H1 (cell line): Measurements from ENCODE around the gene ARMC9. TPM values are rescaled to one million over a fixed set of nuclear protein-coding genes. Genes with fewer than 3 reads are reported as not detected.

Experiments
- CTCF ChIA-PET: fragments of 300-600 bp; sonication (Branson Sonifier 250); formaldehyde crosslinking; loops from one replicate; lab custom pipeline; 2021; ENCODE audit not compliant: partially characterized antibody; lab: Charles Lee
- POLR2A ChIA-PET: fragments of 300-600 bp; sonication (Branson Sonifier 250); formaldehyde crosslinking; loops from one replicate; lab custom pipeline; 2021; ENCODE audit warnings: inconsistent platforms; ENCODE audit not compliant: partially characterized antibody; lab: Charles Lee
- DNase-seq, 2 experiments: peaks; one replicate each; pipeline versions ENCODE4 v3.0.0 to v3.0.0-alpha.2; 2010 to 2022; ENCODE audit warnings: low spot score in 2 of 2, low read depth in 1 of 2, mixed read lengths in 1 of 2
- FAIRE-seq: peaks from 2 replicates; lab custom pipeline; 2011; peaks lifted over from hg19 to GRCh38; lab: Jason Lieb, UNC
- H2AFZ ChIP-seq: 2 replicates; pipeline ENCODE4 v1.8.1; 2012; ENCODE audit warnings: low read length, inconsistent platforms
- H2AK5ac ChIP-seq: 2 replicates; pipeline ENCODE4 v1.6.1; 2013; ENCODE audit warnings: low read depth, low read length
- H2BK120ac ChIP-seq: replicated peaks from 2 replicates; pipeline ENCODE3; 2013; ENCODE audit warnings: low read depth, low read length, inconsistent platforms
- H2BK12ac ChIP-seq: 2 replicates; pipeline ENCODE4 v1.6.1; 2013; ENCODE audit warnings: low read depth, low read length
- H2BK15ac ChIP-seq: 2 replicates; pipeline ENCODE4 v1.6.1; 2013; ENCODE audit warnings: low read length
- H2BK20ac ChIP-seq: 2 replicates; pipeline ENCODE4 v1.6.1; 2013; ENCODE audit warnings: low read length
- H2BK5ac ChIP-seq: 2 replicates; pipeline ENCODE4 v1.6.1; 2013; ENCODE audit warnings: low read depth, low read length
- H3K14ac ChIP-seq: 2 replicates; pipeline ENCODE4 v1.6.1; 2013; ENCODE audit warnings: inconsistent platforms; ENCODE audit not compliant: insufficient read length
- H3K18ac ChIP-seq: 2 replicates; pipeline ENCODE4 v1.6.1; 2013; ENCODE audit warnings: low read length; ENCODE audit errors: extremely low read depth
- H3K23ac ChIP-seq: 2 replicates; pipeline ENCODE4 v1.6.1; 2013; ENCODE audit warnings: inconsistent platforms; ENCODE audit not compliant: insufficient read length
- H3K23me2 ChIP-seq: 2 replicates; pipeline ENCODE4 v1.6.1; 2013; ENCODE audit warnings: low read depth, low read length
- H3K27ac ChIP-seq: 2 replicates; pipeline ENCODE4 v1.6.1; 2011; ENCODE audit warnings: low read depth, low read length, inconsistent platforms
- H3K27me3 ChIP-seq, 4 experiments: replicated peaks in 1 of 4; 1 replicate in 1 of 4; 2 replicates in 3 of 4; pipeline versions ENCODE4 v1.6.1 to v1.8.1; 2011 to 2013; ENCODE audit warnings: low read length in 3 of 4, mild to moderate bottlenecking in 3 of 4, inconsistent platforms in 2 of 4, mixed read lengths in 2 of 4, moderate library complexity in 1 of 4; ENCODE audit not compliant: control insufficient read depth in 3 of 4, insufficient read depth in 3 of 4; ENCODE audit errors: extremely low read depth in 1 of 4
- H3K36me3 ChIP-seq, 4 experiments: 2 replicates each; pipeline versions ENCODE4 v1.6.1 to v1.8.1; 2011 to 2013; ENCODE audit warnings: mild to moderate bottlenecking in 4 of 4, low read length in 3 of 4, moderate library complexity in 2 of 4, control low read depth in 1 of 4, inconsistent platforms in 1 of 4; ENCODE audit not compliant: insufficient read depth in 4 of 4, control insufficient read depth in 2 of 4
- H3K4ac ChIP-seq: replicated peaks from 2 replicates; pipeline ENCODE3; 2013; ENCODE audit warnings: low read length, low read depth, mixed read lengths, inconsistent platforms; ENCODE audit not compliant: insufficient read length
- H3K4me1 ChIP-seq, 4 experiments: replicated peaks in 1 of 4; 1 replicate in 1 of 4; 2 replicates in 3 of 4; pipeline versions ENCODE4 v1.6.1 to v1.8.1; 2011 to 2013; ENCODE audit warnings: low read length in 3 of 4, inconsistent platforms in 2 of 4, mixed read lengths in 1 of 4; ENCODE audit not compliant: insufficient read depth in 4 of 4, control insufficient read depth in 3 of 4
- H3K4me2 ChIP-seq, 2 experiments: 2 replicates each; pipeline versions ENCODE4 v1.6.1 to v1.8.1; 2011 to 2013; ENCODE audit warnings: low read depth in 2 of 2, low read length in 2 of 2, control low read depth in 1 of 2, inconsistent platforms in 1 of 2, mild to moderate bottlenecking in 1 of 2; ENCODE audit not compliant: insufficient read depth in 1 of 2
- H3K4me3 ChIP-seq, 4 experiments: fragments of 200-600, 300-600 bp in 1 of 4; sonication (generic), shearing (Covaris generic), sonication (Bioruptor Twin) in 1 of 4; 2 replicates each; pipeline versions ENCODE4 v1.5.1 to v1.8.1; 2011 to 2016; ENCODE audit warnings: low read length in 4 of 4, low read depth in 3 of 4, control low read depth in 2 of 4, inconsistent platforms in 2 of 4, mild to moderate bottlenecking in 2 of 4, mixed read lengths in 1 of 4, moderate library complexity in 1 of 4; ENCODE audit not compliant: insufficient read depth in 2 of 4; ENCODE audit errors: extremely low read depth in 1 of 4
- H3K56ac ChIP-seq: replicated peaks from 2 replicates; pipeline ENCODE3; 2013; ENCODE audit warnings: low read depth, mild to moderate bottlenecking, mixed read lengths, low read length, inconsistent platforms; ENCODE audit not compliant: insufficient read length
- H3K79me1 ChIP-seq: 2 replicates; pipeline ENCODE4 v1.6.1; 2013; ENCODE audit warnings: low read depth, low read length, control low read depth
- H3K79me2 ChIP-seq, 2 experiments: 2 replicates each; pipeline versions ENCODE4 v1.6.1 to v1.8.1; 2012 to 2013; ENCODE audit warnings: low read length in 2 of 2, mild to moderate bottlenecking in 2 of 2, inconsistent platforms in 1 of 2; ENCODE audit not compliant: insufficient read depth in 2 of 2, control insufficient read depth in 1 of 2
- H3K9ac ChIP-seq, 4 experiments: replicated peaks in 1 of 4; 1 replicate in 1 of 4; 2 replicates in 3 of 4; pipeline versions ENCODE4 v1.6.1 to v1.8.1; 2011 to 2013; ENCODE audit warnings: low read depth in 3 of 4, low read length in 3 of 4, control low read depth in 2 of 4, mild to moderate bottlenecking in 2 of 4, moderate library complexity in 2 of 4, inconsistent platforms in 1 of 4; ENCODE audit errors: extremely low read depth in 1 of 4
- H3K9me3 ChIP-seq, 2 experiments: 2 replicates each; pipeline versions ENCODE4 v1.6.1 to v1.8.1; 2012 to 2013; ENCODE audit warnings: mild to moderate bottlenecking in 2 of 2, moderate library complexity in 2 of 2, control low read depth in 1 of 2, inconsistent platforms in 1 of 2, low read depth in 1 of 2, low read length in 1 of 2, mixed read lengths in 1 of 2; ENCODE audit not compliant: insufficient read depth in 2 of 2
- H4K20me1 ChIP-seq, 2 experiments: replicated peaks in 1 of 2; 2 replicates each; pipeline versions ENCODE3 to v1.8.1; 2011 to 2013; ENCODE audit warnings: inconsistent platforms in 2 of 2, low read length in 2 of 2, mild to moderate bottlenecking in 1 of 2; ENCODE audit not compliant: insufficient read depth in 2 of 2, control insufficient read depth in 1 of 2
- H4K5ac ChIP-seq: 2 replicates; pipeline ENCODE4 v1.6.1; 2013; ENCODE audit warnings: low read length, low read depth, mixed read lengths, inconsistent platforms; ENCODE audit not compliant: insufficient read length
- H4K8ac ChIP-seq: 2 replicates; pipeline ENCODE4 v1.8.0; 2013; ENCODE audit warnings: mild to moderate bottlenecking, moderate library complexity, low read length, inconsistent platforms; ENCODE audit not compliant: insufficient read depth; ENCODE audit errors: extremely low read depth
- H4K91ac ChIP-seq: replicated peaks from 2 replicates; pipeline ENCODE3; 2013; ENCODE audit warnings: low read length, mixed read lengths, inconsistent platforms; ENCODE audit not compliant: insufficient read length
- HDAC2 ChIP-seq, 2 experiments: fragments of 300-600 bp in 1 of 2; sonication (generic) in 1 of 2; IDR thresholded peaks; 2 replicates each; pipeline ENCODE4 v1.6.1; 2011 to 2012; ENCODE audit warnings: low read depth in 2 of 2, low read length in 2 of 2, mild to moderate bottlenecking in 2 of 2, moderate library complexity in 2 of 2, borderline replicate concordance in 1 of 2, inconsistent platforms in 1 of 2
- RAD21 ChIP-seq, 2 experiments: IDR thresholded peaks in 1 of 2; conservative IDR thresholded peaks in 1 of 2; 2 replicates each; pipeline ENCODE4 v1.6.1; 2011; ENCODE audit warnings: low read depth in 2 of 2, low read length in 2 of 2, improper control_type of control experiment in 1 of 2, inconsistent platforms in 1 of 2, mild to moderate bottlenecking in 1 of 2, moderate library complexity in 1 of 2
- SP2 ChIP-seq: IDR thresholded peaks from 2 replicates; pipeline ENCODE4 v1.6.1; 2012; ENCODE audit warnings: mild to moderate bottlenecking, low read length, inconsistent platforms
- WGBS, 2 experiments: shearing (Covaris generic) in 1 of 2; methylation state at CpG; one replicate each; pipeline versions ENCODE4 v1.1.6 to v1.1.7; 2013 to 2015; ENCODE audit warnings: low lambda C conversion rate in 2 of 2, mixed read lengths in 2 of 2, inconsistent platforms in 1 of 2, low coverage in 1 of 2, missing lambda C conversion rate in 1 of 2; ENCODE audit not compliant: insufficient replicate concordance in 2 of 2, insufficient coverage in 1 of 2, insufficient read length in 1 of 2; ENCODE audit errors: extremely low coverage in 1 of 2, missing lambda C conversion rate in 1 of 2; 5-methylcytosine and 5-hydroxymethylcytosine counted together
- polyA plus RNA-seq, 7 experiments: library from polyadenylated mRNA; depleted of rRNA in 3 of 7; stranded (reverse) in 5 of 7; unstranded in 2 of 7; fragments of >200 nt in 5 of 7; fragments of 200-250 nt in 2 of 7; gene quantifications; 1 replicate in 5 of 7; 2 replicates in 1 of 7; 4 replicates in 1 of 7; pipeline versions ENCODE4 v1.2.1 to v1.2.3, GENCODE V29; 2011 to 2013; ENCODE audit warnings: missing spikeins in 2 of 7, mixed read lengths in 2 of 7
- total RNA-seq: library from RNA; stranded (reverse); fragmentation: NEBNext Ultra II Directional; extraction: Animal tissue kit (Norgen Biotek cat#: 25700); gene quantifications from 2 replicates; pipeline ENCODE4 v1.2.1, GENCODE V29; 2021
- TF ChIP-seq, protein P1 (sequence below), 3 experiments: IDR thresholded peaks; 1 replicate in 2 of 3; 2 replicates in 1 of 3; pipeline versions ENCODE4 v1.5.1 to v1.6.1; 2011; ENCODE audit warnings: low read length in 3 of 3, mild to moderate bottlenecking in 3 of 3, inconsistent platforms in 2 of 3, low read depth in 1 of 3, moderate library complexity in 1 of 3; ENCODE audit not compliant: insufficient read depth in 1 of 3; ENCODE audit errors: control extremely low read depth in 1 of 3
- TF ChIP-seq, protein P2 (sequence below): IDR thresholded peaks from 2 replicates; pipeline ENCODE4 v1.6.1; 2011; ENCODE audit warnings: low read length, improper control_type of control experiment

The ARMC9 gene
- total and polyA plus RNA-seq, 2 of the 8 experiments (the other 6 are each of a cell fraction or from before 2014, with no cell fraction given), result 23.2 to 36.1 TPM

DNA sequence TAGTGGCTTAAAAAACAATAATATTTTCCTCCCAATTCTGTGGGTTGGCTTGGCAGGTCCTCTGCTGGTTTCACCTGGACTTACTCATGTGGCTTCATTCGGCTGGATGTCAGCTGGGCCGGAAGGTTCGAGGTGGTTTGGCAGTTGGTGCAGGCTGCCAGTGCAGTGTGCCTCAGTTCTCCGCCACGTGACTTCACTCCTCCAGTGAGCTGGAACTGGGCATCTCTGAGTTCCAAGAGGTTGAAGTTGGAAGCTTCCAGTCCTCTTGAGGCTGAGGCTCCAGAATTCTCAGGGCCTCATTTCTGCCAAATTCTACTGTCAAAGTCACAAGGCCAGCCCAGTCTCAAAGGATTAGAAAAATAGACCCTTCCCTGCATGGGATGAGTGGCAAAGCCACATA, 113.6 kb downstream of the ARMC9 start:
- Histone ChIP-seq H2AK5ac (no peak overlapping the region), H3K23ac (no peak overlapping the region), H3K4ac (peak overlapping the region; percentile 8), H3K18ac (no peak overlapping the region), H2BK5ac (no peak overlapping the region), H2BK120ac (no peak overlapping the region), H4K8ac (no peak overlapping the region; the same call in 1 of the 2 replicates), H3K23me2 (no peaks in the 10 kb centered on the region), H3K27ac (no peak overlapping the region), H3K79me2 (no peaks in the 10 kb centered on the region), H2BK12ac (no peak overlapping the region), H3K36me3 (no peaks in the 10 kb centered on the region), H2BK20ac (no peak overlapping the region), H3K79me1 (no peaks in the 10 kb centered on the region), H3K14ac (no peak overlapping the region), H3K9ac (no peak overlapping the region), H2AFZ (no peak overlapping the region), H4K20me1 (no peaks in the 10 kb centered on the region), H3K4me1 (no peaks in the 10 kb centered on the region; a peak in 1 of 7 replicates), H3K56ac (no peak overlapping the region), H3K4me2 (no peak overlapping the region), H4K91ac (no peak overlapping the region), H2BK15ac (no peak overlapping the region), H4K5ac (no peak overlapping the region), H3K9me3 (no peaks in the 10 kb centered on the region), H3K4me3 (no peak overlapping the region), H3K27me3 (no peaks in the 10 kb centered on the region)
- no peak for FAIRE-seq
- peak in 1 of 2 experiments; percentile 39 for DNase-seq
- no peak for TF ChIP-seq SP2
- peak in 1 of 2 experiments; percentile 24; a peak in 1 of 4 replicates for TF ChIP-seq RAD21 (IDR thresholded peaks at IDR 0.05 in 1 of 2, conservative IDR thresholded peaks at IDR 0.05 in 1 of 2; ENCODE audit: low read depth in 2 of 2, low read length in 2 of 2)
- TF ChIP-seq, protein P1, sequence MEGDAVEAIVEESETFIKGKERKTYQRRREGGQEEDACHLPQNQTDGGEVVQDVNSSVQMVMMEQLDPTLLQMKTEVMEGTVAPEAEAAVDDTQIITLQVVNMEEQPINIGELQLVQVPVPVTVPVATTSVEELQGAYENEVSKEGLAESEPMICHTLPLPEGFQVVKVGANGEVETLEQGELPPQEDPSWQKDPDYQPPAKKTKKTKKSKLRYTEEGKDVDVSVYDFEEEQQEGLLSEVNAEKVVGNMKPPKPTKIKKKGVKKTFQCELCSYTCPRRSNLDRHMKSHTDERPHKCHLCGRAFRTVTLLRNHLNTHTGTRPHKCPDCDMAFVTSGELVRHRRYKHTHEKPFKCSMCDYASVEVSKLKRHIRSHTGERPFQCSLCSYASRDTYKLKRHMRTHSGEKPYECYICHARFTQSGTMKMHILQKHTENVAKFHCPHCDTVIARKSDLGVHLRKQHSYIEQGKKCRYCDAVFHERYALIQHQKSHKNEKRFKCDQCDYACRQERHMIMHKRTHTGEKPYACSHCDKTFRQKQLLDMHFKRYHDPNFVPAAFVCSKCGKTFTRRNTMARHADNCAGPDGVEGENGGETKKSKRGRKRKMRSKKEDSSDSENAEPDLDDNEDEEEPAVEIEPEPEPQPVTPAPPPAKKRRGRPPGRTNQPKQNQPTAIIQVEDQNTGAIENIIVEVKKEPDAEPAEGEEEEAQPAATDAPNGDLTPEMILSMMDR (IDR thresholded peaks at IDR 0.05; ENCODE audit: control extremely low read depth in 1 of 3, insufficient read depth in 1 of 3, low read depth in 1 of 3, low read length in 3 of 3), result peak in 1 of 3 experiments; percentile 11; a peak in 1 of 4 replicates
- no peak for TF ChIP-seq HDAC2 (IDR thresholded peaks at IDR 0.05; ENCODE audit: borderline replicate concordance in 1 of 2, low read depth in 2 of 2, low read length in 2 of 2)
- TF ChIP-seq, protein P2, sequence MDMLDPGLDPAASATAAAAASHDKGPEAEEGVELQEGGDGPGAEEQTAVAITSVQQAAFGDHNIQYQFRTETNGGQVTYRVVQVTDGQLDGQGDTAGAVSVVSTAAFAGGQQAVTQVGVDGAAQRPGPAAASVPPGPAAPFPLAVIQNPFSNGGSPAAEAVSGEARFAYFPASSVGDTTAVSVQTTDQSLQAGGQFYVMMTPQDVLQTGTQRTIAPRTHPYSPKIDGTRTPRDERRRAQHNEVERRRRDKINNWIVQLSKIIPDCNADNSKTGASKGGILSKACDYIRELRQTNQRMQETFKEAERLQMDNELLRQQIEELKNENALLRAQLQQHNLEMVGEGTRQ, result no peak
- ChIA-PET POLR2A (interaction anchor here (0.7 kb wide), 1 partner anchor 139 kb away, joined by 3 read pairs; no protein-coding TSS in a partner anchor), CTCF (interaction anchor here (0.5 to 1.6 kb wide), 4 partner anchors 9 to 81 kb away, joined by 3 to 7 read pairs (median 4); no protein-coding TSS in a partner anchor)
- 98% methylated on average over 5 of the region's 5 CpGs; no CpG with 5 or more reads in 1 of the 2 experiments for WGBS, 2 experiments
